Inflammatory macrophage treated with lipopolysaccharide for 1 hour (primary cell): Measurements from ENCODE around the gene FNDC10.
A peak's percentile ranks its signal among the peaks of the same experiment; 100 is the strongest.
"Not testable (repeated sequence)": the region's sequence is repeated elsewhere in the genome, so short reads cannot be mapped to it uniquely, and the experiment has no call there.

Source experiments
- DNase-seq, 2 donors: peaks; one replicate each; pipeline ENCODE4 v3.0.0-alpha.2; 2020 to 2022

The FNDC10 gene

GRCh38 chr1:1599935-1600860, at the start of gene FNDC10:
TSS of gene FNDC10 (minus strand) at chr1:1600135. CDS start at chr1:1600015, 120 bp downstream.
- no peak for DNase-seq

DNA sequence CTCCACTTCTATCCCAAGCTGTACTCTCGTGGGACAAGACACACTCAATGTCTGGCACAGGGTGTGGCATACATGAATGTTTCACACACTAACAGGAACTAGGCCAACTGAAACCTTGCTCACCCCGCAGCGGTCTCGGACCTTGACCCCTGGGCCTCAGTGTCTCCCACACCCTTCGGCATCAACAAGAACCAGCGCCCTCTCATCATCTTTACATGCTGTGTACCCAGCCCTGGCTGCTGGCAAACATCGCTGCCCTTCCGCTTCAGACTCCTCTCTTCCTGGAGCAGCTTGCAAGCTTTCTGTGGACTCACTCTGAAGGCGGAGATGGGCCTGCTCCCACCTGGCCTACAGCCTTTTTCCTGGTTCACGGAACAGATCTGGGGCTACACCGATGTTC, 48.3 kb upstream of the FNDC10 start:
- DNase-seq = not testable (repeated sequence)

DNA sequence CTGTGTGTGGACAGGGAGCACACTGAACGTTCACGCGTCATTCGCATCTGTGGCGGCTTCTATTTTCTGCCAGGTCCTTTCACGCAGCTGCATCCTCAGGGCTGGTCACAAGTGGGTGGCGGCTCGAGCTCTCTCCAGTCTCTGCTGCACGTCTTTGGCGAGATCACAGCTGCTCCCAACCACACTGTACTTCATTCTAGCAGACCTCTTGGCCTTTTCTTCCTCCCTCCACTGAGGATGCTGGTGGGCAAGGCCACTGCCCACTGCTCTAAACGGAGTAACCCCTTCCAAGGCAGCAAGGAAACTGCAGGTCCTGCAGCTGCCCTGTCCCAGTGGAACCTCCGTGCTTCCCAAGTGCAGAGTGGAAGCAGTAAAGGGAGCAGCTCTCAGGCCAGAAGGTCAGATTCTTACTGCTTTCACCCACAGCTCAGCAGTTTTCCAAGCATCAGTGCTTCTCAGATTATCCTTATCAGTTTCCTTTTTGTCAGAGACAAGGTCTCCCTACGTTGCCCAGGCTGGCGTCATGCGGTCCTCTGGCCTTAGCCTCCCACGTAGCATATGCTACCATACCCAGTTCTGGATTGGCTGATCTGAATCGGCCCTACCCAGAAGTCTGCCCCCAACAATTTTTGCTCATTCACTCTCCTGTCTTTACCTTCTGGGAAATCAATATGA, 47.8 kb upstream of the FNDC10 start:
- DNase-seq = not testable (repeated sequence)

- DNase-seq = not testable (repeated sequence)
Measured at GRCh38 chr1:1646326-1646725, 46.4 kb upstream of the FNDC10 start.

GRCh38 chr1:1640711-1641461, 41.0 kb upstream of the FNDC10 start:
- not testable (repeated sequence) for DNase-seq

GRCh38 chr1:1640081-1640480, 40.1 kb upstream of the FNDC10 start:
- DNase-seq = not testable (repeated sequence)

GRCh38 chr1:1639368-1639767, 39.4 kb upstream of the FNDC10 start:
- not testable (repeated sequence) for DNase-seq

GRCh38 chr1:1638528-1638927, 38.6 kb upstream of the FNDC10 start:
- not testable (repeated sequence) for DNase-seq

DNA sequence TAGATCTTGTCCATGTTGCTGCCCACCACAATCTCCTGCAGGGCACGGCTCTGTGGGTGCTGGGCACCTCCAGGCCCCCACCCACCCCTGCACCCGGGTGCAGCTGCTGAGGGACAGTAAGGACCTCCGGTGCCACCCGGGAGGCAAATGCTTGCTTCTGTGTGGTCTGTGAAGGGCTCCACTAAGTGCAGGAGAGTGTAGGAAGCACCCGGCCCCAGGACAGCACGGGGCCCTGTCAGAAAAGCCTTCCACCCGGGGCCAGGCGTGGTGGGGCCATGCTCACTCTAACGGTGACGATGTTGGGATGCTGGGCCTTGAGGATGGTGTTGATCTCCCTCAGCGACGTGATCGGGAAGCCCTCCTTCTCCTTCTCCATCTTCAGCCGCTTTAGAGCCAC, 37.5 kb upstream of the FNDC10 start:
- DNase-seq = not testable (repeated sequence)

DNA sequence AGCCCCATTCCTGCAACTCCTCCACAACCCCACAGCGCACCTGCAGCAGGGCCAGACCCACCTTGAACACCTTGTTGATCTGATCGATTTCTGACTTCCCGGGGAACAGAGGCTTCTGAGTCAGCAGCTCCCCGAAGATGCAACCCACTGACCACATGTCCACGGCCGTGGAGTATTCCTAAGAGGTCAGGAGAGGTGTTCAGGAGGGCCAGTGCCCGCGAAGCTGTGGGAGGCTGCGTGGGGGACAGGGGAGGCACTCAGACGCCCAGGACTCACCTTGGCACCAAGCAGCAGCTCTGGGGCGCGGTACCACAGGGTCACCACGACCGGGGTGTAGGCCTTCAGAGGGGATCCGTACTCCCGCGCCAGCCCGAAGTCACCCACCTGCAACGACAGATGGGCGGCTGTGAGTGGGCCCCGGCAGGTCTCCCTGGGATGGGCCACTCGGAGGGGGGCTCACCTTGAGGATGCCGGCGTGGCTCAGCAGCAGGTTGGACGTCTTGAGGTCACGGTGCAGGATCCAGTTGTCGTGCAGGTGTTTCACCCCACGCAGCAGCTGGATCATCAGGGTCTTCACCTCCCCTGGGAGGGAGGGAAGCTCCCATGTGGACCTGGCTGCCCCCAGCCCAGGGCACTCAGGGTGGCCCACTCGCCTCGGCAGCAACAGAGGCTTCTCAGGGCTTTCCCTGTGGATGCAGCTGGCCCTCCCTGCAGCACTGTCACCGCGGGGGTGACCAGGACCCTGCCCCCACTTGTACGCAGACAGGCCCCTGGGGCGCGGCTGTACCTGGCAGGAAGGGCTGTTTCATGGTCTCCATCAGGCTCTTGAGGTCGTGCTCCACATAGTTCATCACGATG, 36.9 kb upstream of the FNDC10 start:
- DNase-seq = not testable (repeated sequence)

DNA sequence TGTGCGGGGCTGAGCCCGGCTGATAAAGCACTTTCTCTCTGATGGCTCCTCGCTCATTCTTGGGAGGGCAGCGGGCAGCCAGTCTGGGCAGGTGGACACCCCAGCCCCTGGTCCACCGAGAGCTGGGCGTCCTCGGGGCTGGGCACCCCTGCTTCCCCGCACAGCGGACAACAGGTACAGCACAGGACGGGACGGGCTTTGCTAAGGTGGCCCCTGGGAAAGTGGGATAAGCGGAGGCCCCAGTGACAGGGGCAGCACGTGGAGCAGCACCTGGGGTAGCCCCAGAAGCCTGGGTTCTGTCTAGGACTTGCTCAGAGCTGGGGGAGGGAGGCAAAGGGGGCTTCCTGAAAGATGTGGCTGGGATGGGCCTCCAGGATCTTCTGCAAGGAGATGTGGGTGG, 34.7 kb upstream of the FNDC10 start:
- DNase-seq = not testable (repeated sequence)

- not testable (repeated sequence) for DNase-seq
Measured at GRCh38 chr1:1633409-1633808, 33.5 kb upstream of the FNDC10 start.

GRCh38 chr1:1631782-1632420, 32.0 kb upstream of the FNDC10 start, which contains the start of gene MMP23B:
TSS of gene MMP23B (plus strand) at chr1:1632173. CDS start at chr1:1632219, 46 bp downstream.
- no peak for DNase-seq

DNA sequence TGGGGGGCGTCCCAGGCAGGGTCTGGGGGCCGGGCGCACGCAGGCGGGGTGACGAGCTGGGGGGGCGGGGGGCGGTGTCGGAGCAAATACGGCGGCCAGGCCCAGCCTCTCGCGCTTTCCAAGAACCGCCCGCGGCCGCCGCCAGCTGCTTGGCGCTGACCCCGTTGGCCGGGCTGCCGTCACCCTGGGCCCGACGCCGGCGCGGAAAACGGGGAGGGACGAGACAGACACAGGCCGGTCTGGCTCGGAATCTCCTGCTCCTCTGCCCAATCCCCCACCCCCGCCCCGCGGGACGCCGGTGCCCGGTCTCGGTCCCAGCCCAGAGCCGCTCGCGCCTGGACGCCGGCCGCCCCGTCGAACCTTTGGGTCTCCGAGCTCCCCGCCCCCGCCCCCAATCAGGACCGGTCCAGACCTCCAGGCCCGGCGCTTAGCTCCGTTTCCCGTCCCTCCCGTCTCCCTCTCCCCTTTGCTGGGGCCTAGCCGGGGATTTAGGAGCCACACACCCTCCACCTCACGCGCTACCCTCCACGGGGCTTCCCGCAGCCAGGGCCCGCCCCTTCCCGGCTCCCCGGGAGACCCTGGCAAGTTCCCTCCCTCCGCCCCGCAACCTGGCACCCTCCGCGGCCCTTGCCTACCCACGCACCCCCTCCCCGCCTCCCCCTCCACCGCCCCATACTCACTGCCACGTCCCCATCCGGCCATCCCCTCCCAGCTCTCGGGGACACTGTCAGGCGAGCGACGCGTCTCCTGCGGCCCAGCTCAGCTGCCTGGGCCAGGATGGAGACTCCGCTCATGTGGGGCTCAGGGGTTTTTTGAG, 31.2 kb upstream of the FNDC10 start:
- DNase-seq = no peak

- DNase-seq = peak; percentile 44 to 58
Measured at GRCh38 chr1:1630191-1630964, 30.4 kb upstream of the FNDC10 start.

DNA sequence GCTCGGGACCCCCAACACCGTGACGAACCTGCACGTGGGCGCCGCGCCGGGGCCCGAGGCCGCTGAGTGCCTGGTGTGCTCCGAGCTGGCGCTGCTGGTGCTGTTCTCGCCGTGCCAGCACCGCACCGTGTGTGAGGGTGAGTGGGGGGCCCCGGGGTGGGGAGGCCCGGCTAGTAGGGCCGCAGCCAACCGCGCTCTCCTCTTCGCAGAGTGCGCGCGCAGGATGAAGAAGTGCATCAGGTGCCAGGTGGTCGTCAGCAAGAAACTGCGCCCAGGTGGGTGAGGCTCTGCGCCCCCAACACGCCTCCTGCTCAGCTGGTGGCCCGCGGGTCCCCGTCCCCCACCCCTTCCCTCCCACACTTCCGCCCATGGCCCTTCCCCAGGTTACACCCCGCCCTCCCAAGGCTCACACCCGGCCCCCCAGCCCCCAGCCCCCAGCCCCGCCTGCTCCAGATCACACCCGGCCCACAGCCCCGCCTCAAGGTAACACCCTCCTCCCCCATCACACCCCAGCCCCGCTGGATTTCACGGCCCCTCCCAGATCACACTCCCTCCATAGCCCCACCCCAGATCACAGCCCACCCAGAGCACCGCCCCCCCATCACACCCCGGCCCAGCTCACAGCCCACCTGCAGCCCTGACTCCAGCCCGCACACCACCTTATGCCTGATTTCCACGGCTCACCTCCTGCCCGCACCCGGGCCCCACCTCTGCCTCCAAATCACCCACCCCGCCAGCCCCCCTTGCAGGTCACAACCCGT, 29.7 kb upstream of the FNDC10 start:
- no peak for DNase-seq

GRCh38 chr1:1628754-1629429, 29.0 kb upstream of the FNDC10 start:
- no peak for DNase-seq
